Glomerular endothelial cell (primary cell): Measurements from ENCODE around the gene ZNF740. TPM values are rescaled to one million over a fixed set of nuclear protein-coding genes. Genes with fewer than 3 reads are reported as not detected.

ENCODE experiments used
- DNase-seq: peaks from one replicate; pipeline ENCODE4 v3.0.0-alpha.2; 2011; ENCODE audit warnings: low read depth, low spot score; ENCODE audit errors: extremely low read depth
- total RNA-seq: library from RNA; depleted of rRNA; stranded (reverse); fragments of >200 nt; gene quantifications from 2 replicates; pipeline ENCODE4 v1.2.3, GENCODE V29; 2015

ZNF740 gene
- total RNA-seq, 1 donor from 2014 or later, result 9.2 TPM

DNA sequence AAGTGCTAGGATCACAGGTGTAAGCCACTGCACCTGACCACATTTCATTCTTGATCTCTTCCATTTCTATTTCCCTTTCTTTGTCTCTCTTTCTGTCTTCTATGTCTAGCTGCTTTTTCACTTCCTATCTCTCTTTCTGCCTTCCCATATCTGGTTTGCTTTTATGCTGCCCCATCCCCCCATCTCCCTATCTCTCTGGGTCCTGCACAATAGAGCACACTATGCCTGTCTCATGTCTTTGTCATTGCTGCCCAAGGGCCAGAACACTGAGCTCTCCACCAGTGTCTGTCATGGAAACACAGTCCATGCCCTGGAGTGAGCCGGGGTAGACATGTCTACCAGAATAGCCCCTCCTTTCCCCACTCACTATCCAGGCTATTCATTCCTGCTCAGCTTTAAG is 63.8 kb downstream of the ZNF740 start:
- DNase-seq, result no peak

Other genes starting within 250 kb of the ZNF740 start
- 297 and 429 TPM in 2 replicates for gene KRT18, start 231.6 kb upstream of the ZNF740 start, total RNA-seq
- gene EIF4B, start 174.3 kb upstream of the ZNF740 start, total RNA-seq, result 250 and 312 TPM in 2 replicates
- gene TNS2, start 130.7 kb upstream of the ZNF740 start, total RNA-seq, result 38.5 and 66.7 TPM in 2 replicates
- gene SPRYD3, start 101.3 kb upstream of the ZNF740 start, total RNA-seq, result 27.0 and 32.7 TPM in 2 replicates
- gene IGFBP6, start 83.1 kb upstream of the ZNF740 start, total RNA-seq, result 21.5 and 55.3 TPM in 2 replicates
- gene SOAT2, start 77.2 kb upstream of the ZNF740 start, total RNA-seq, result not detected in 2 replicates
- 5.7 and 17.3 TPM in 2 replicates for gene CSAD, start 203 bp downstream of the ZNF740 start, total RNA-seq
- not detected in 2 replicates for gene ITGB7, start 26.5 kb downstream of the ZNF740 start, total RNA-seq
- gene RARG, start 51.5 kb downstream of the ZNF740 start, total RNA-seq, result 9.8 and 16.7 TPM in 2 replicates
- 2.6 and 4.8 TPM in 2 replicates for gene ESPL1, start 87.6 kb downstream of the ZNF740 start, total RNA-seq
- gene PFDN5, start 114.8 kb downstream of the ZNF740 start, total RNA-seq, result 344 and 417 TPM in 2 replicates
- gene MYG1, start 119.0 kb downstream of the ZNF740 start, total RNA-seq, result 41.4 and 55.0 TPM in 2 replicates
- gene AAAS, start 140.9 kb downstream of the ZNF740 start, total RNA-seq, result 51.8 and 56.7 TPM in 2 replicates
- not detected in 2 replicates for gene SP7, start 155.6 kb downstream of the ZNF740 start, total RNA-seq
- 30.1 and 39.0 TPM in 2 replicates for gene SP1, start 199.5 kb downstream of the ZNF740 start, total RNA-seq
- not detected in 2 replicates for gene AMHR2, start 243.1 kb downstream of the ZNF740 start, total RNA-seq